Measurements from ENCODE around the gene FAM184A. TPM values are rescaled to one million over a fixed set of nuclear protein-coding genes. Genes with fewer than 3 reads are reported as not detected.

The FAM184A gene
- total and polyA plus RNA-seq, 8 donors, result 1.8 to 6.4 (median 3.0) TPM

GRCh38 chr6:119036081-119036480, 42.4 kb downstream of the FAM184A start:
- ATAC-seq, result no peak
- no peak for TF ChIP-seq CTCF (IDR thresholded peaks at IDR 0.05)
- no peak for DNase-seq
- no peaks in the 10 kb centered on the region for H3K36me3 ChIP-seq
- 76 to 83% methylated on average over 5 of the region's 5 CpGs for WGBS, 2 donors
- H3K27me3 ChIP-seq, result no peaks in the 10 kb centered on the region
- no peak for FAIRE-seq
- H3K27ac ChIP-seq, result no peak overlapping the region
- no peaks in the 10 kb centered on the region for H3K9me3 ChIP-seq
- intact Hi-C loops (cut with DNase I), result no loop called here
- H3K4me3 ChIP-seq, result no peak overlapping the region
- H3K4me1 ChIP-seq, result no peaks in the 10 kb centered on the region

GRCh38 chr6:119035459-119035858, 43.0 kb downstream of the FAM184A start:
- no peak for FAIRE-seq
- intact Hi-C loops (cut with DNase I), result no loop called here
- Histone ChIP-seq H3K4me1 (no peaks in the 10 kb centered on the region), H3K27ac (no peak overlapping the region), H3K36me3 (no peaks in the 10 kb centered on the region), H3K4me3 (no peak overlapping the region), H3K27me3 (no peaks in the 10 kb centered on the region), H3K9me3 (no peaks in the 10 kb centered on the region)
- no peak for TF ChIP-seq CTCF (IDR thresholded peaks at IDR 0.05)
- 60 to 63% methylated on average over 6 of the region's 6 CpGs for WGBS, 2 donors
- DNase-seq, result no peak
- ATAC-seq, result no peak

GRCh38 chr6:119034827-119035458, 43.5 kb downstream of the FAM184A start:
- ATAC-seq, result peak in 1 of 4 donors; percentile 69
- no peak for DNase-seq
- no peaks in the 10 kb centered on the region for H3K36me3 ChIP-seq
- WGBS, 2 donors, result 50% methylated on average over 6 of the region's 6 CpGs
- no peak overlapping the region for H3K27ac ChIP-seq
- no peak overlapping the region for H3K4me3 ChIP-seq
- H3K4me1 ChIP-seq, result no peaks in the 10 kb centered on the region
- FAIRE-seq, result no peak
- no peaks in the 10 kb centered on the region for H3K9me3 ChIP-seq
- intact Hi-C loops (cut with DNase I), result no loop called here
- no peak for TF ChIP-seq CTCF (IDR thresholded peaks at IDR 0.05)
- H3K27me3 ChIP-seq, result no peaks in the 10 kb centered on the region

- no peak for DNase-seq
- no peaks in the 10 kb centered on the region for H3K36me3 ChIP-seq
- no peak for ATAC-seq
- H3K27me3 ChIP-seq, result no peaks in the 10 kb centered on the region
- no peaks in the 10 kb centered on the region for H3K4me1 ChIP-seq
- TF ChIP-seq CTCF (IDR thresholded peaks at IDR 0.05), result no peak
- H3K9me3 ChIP-seq, result no peaks in the 10 kb centered on the region
- 71 to 79% methylated on average over 1 of the region's 1 CpG for WGBS, 2 donors
- H3K4me3 ChIP-seq, result no peak overlapping the region
- intact Hi-C loops (cut with DNase I), result no loop called here
- H3K27ac ChIP-seq, result no peak overlapping the region
- FAIRE-seq, result no peak
Measured at GRCh38 chr6:119032428-119032827, 46.0 kb downstream of the FAM184A start.

- no peaks in the 10 kb centered on the region for H3K36me3 ChIP-seq
- ATAC-seq (no peak), DNase-seq (no peak), FAIRE-seq (no peak)
- TF ChIP-seq CTCF (IDR thresholded peaks at IDR 0.05), result no peak
- intact Hi-C loops (cut with DNase I), result no loop called here
- H3K27ac ChIP-seq, result no peak overlapping the region
- H3K4me1 ChIP-seq, result no peaks in the 10 kb centered on the region
- 96 to 100% methylated on average over 2 of the region's 2 CpGs for WGBS, 2 donors
- H3K4me3 ChIP-seq, result no peak overlapping the region
- H3K27me3 ChIP-seq, result no peaks in the 10 kb centered on the region
- H3K9me3 ChIP-seq, result no peaks in the 10 kb centered on the region
Measured at GRCh38 chr6:119030759-119031158, 47.7 kb downstream of the FAM184A start.

All from pancreas (tissue), 10 donors.